GM18951 (cell line): ENCODE data around the gene ZSWIM3.
A peak's percentile ranks its signal among the peaks of the same experiment; 100 is the strongest.

Source experiments
- POLR2A ChIP-seq: IDR thresholded peaks from 4 replicates; pipeline ENCODE4 v1.6.1; 2011; ENCODE audit warnings: mild to moderate bottlenecking; ENCODE audit not compliant: insufficient read length, insufficient read depth; ENCODE audit errors: extremely low read depth
- in situ Hi-C: fragments of 300-500 bp; cut with MboI; formaldehyde crosslinking; loops from one replicate; pipeline ENCODE4 v1.12.0; 2022; ENCODE audit warnings: low sequenced_read_pairs, mixed read lengths, inconsistent platforms; ENCODE audit not compliant: unreplicated experiment

The ZSWIM3 gene

DNA sequence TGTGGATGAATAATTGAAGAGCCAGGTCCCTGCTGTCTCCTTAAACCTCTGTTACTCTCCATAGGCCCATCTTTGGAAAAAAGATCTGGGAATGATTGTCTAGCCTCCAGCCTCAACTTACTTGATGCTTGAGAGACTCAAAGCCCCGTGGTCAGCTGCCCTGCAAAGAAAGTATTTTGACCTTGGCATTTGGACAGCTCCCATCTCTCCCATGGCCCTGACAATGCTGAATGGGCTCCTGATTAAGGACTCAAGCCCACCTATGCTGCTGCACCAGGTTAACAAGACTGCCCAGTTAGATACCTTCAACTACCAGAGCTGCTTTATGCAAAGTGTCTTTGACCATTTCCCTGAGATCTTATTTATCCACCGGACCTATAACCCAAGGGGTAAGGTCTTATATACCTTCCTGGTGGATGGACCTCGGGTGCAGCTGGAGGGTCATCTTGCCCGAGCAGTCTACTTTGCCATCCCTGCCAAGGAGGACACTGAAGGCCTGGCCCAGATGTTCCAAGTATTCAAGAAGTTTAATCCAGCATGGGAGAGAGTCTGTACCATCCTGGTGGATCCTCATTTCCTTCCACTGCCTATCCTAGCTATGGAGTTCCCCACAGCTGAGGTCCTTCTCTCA lies 25.2 kb downstream of the ZSWIM3 start:
- TF ChIP-seq POLR2A = no peak
- in situ Hi-C loops = no loop called here

DNA sequence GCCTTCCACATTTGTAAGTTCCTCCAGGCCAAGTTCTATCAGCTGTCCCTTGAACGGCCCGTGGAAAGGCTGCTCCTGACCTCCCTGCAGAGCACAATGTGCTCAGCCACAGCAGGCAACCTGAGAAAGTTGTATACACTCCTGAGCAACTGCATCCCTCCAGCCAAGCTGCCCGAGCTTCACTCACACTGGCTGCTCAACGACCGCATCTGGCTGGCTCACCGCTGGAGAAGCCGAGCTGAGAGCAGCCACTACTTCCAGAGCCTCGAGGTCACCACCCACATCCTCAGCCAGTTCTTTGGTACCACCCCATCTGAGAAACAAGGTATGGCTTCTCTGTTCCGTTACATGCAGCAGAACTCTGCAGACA lies 25.7 kb downstream of the ZSWIM3 start:
- no peak for TF ChIP-seq POLR2A
- in situ Hi-C loops = no loop called here

DNA sequence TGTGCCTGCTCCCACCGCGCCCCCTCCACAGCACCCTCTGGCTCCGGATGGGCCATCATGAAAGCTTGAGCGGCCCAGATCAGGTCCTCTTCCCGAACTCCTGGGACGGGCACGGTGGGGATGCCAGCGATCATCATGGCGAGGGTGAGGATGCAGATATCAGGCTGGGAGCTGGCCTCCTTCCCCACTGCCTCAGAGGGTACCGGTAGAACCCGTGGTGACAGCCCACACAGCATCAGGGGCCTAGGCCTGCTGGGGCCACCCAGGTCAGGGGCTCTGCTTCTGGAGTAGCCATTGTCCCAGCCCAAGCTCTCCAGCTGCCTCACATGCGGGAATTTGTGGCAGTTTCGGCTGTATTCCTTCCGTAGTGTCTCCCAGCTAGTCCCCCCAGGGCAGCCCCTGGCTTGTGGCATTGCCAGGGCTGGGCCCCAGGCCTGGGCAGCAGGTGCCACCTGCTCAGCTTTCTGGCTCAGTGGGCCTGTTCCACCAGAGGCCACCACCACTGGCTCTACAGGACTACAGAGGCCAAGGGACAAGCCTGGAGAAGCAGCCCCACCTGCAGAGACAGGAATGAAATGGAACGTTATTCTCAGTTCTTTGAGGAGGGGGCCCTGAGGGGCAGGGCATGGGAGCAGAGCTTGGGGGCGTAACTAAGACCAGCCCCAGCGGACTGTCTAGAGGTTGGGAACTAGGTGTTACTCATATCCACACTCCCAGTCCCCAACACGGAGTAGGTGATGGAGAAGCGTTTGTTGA lies 29.4 kb downstream of the ZSWIM3 start:
- no peak for TF ChIP-seq POLR2A
- in situ Hi-C loops = no loop called here

DNA sequence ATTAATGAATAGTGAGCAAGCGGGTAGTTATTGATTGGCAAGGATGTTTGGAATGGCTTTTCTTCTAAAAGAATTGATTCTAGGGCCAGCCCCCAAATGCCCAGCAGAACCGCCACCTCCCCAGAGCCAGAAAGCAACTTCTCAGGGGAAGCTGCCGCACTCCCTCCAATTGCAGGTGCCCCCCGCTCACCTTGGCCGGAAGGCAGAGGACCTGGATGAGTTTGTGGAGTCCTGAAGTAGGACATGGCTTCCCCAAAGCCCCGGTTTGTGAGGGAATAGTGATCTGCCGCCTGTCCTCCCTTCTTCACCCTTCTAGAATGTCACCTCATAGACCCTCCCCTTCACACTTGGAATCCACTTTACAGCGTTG lies 29.9 kb downstream of the ZSWIM3 start, which contains the start of gene SPATA25:
Gene SPATA25 (minus strand): TSS at position 277 of the 370 bp plus-strand sequence. CDS start 32 bp downstream, at position 245.
- no peak for TF ChIP-seq POLR2A
- in situ Hi-C loops = no loop called here

DNA sequence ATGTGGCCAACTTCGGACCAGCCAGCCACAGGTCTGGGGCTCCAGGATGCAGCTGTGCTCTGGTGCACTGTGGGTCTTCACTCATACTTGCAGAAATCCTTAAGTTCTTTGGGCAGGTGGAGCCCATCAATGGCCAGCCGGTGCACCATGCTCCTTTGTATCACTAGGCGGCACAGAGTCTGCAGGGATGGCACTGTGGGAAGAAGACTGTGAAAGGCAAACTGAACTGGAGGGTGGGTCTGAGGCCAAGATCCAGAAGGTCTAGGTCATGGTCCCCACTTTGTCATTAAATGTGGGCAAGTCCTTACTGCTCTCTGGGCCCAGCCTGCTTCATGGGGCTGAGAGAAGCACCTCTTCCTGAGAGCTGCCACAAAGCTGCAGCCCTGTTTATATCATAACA lies 31.3 kb downstream of the ZSWIM3 start:
- TF ChIP-seq POLR2A = no peak
- in situ Hi-C loops = no loop called here

DNA sequence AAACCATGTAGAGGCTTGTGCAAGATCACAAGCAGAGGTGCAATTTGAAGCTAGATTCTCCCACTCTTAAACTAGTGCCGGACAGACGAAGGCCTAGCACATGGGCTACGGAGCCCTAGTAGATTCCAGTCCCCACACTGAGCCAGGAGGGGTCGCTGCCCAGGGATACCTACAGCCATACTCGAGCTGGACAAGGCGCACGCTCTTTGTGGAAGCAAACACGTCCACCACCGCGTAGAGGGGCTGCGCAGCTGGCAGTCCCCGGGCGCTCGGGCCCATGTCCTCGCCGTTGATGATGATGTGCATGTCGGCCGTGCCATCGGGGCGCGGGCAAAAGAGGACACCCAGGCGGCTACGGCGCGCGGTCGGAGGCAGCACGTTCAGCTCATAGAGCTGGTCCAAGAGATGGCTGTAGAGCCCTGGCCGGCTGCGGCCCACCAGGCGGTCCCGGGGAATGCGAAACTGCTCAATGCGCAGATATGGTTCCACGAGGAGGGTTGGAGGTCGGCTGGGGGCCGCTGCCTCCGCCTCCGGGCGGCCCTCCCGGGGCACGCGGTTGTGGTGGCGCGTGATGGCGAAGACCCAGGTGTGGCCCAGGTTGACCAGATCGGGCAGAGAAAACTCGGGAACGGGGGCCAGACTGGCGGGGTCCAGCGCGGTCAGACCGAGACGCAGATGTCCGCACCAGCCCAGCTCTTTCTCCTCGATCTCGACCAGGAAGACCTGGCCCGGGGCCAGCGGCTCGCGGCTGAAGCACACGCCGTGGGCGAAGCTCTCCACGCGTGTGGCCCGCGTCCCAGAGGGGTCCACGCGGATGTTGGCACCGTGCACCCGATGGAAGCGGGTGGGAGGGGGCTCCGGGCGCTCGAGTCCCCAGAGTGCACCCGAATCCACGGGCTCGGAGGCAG lies 32.9 kb downstream of the ZSWIM3 start:
- in situ Hi-C loops = no loop called here
- TF ChIP-seq POLR2A = peak; percentile 33

DNA sequence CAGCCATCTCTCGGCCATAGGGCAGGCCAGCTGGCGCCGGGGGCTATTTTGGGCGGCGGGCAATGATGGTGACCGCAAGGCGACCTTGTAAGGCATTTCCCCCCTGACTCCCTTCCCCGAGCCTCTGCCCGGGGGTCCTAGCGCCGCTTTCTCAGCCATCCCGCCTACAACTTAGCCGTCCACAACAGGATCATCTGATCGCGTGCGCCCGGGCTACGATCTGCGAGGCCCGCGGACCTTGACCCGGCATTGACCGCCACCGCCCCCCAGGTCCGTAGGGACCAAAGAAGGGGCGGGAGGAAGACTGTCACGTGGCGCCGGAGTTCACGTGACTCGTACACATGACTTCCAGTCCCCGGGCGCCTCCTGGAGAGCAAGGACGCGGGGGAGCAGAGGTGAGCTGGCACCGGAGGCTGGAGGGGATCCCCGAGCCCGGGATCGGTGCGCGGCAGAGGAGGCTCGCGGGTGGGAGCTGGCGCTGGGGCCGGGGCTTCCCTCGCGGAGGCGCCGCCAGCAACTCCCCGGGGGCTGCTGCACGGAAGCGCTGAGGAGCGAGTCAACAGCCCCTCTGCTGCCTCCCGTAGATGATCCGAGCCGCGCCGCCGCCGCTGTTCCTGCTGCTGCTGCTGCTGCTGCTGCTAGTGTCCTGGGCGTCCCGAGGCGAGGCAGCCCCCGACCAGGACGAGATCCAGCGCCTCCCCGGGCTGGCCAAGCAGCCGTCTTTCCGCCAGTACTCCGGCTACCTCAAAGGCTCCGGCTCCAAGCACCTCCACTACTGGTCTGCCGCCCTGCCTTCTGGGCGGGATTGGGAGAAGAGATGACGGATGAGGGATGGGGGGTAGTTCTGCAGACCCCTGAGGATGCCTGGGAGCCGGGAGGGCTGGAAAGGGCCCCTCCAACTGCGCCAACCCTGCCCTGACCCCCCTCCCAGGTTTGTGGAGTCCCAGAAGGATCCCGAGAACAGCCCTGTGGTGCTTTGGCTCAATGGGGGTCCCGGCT lies 33.9 kb downstream of the ZSWIM3 start, which contains the start of the genes CTSA and NEURL2:
Gene CTSA (plus strand): TSS at position 351 of the 999 bp plus-strand sequence. CDS start 234 bp downstream, at position 585.
Gene NEURL2 (minus strand): TSS at position 224 of the 999 bp plus-strand sequence. CDS start 217 bp downstream, at position 7.
- peak; percentile 81 for TF ChIP-seq POLR2A
- in situ Hi-C loops = no loop called here

DNA sequence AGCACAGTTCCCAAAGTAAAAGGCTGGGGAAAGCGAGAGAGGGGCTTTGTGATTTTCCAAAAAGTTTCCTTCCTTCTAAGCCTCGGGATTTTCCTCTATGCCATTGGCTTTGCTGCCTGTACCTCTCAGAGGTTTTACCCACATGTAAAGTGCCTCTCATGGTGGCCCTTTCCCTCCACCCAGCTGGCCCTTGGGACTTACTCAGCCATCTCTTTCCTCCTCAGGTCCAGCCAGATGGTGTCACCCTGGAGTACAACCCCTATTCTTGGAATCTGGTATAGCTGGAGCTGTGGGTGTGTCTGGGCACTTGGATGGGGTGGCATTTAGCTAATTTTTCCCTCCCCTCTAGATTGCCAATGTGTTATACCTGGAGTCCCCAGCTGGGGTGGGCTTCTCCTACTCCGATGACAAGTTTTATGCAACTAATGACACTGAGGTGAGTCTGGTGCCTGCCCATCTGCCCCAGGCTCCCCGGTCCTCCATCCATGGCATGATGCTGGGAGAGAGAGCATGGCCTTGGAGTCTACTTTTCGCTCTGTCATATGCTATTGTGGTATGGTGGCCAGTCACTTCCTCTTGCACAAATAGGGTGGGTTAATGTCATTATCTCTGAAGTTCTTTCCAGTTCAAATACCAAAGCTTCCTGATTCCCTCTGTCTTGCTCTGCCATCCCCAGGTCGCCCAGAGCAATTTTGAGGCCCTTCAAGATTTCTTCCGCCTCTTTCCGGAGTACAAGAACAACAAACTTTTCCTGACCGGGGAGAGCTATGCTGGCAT lies 34.8 kb downstream of the ZSWIM3 start:
- no peak for TF ChIP-seq POLR2A
- in situ Hi-C loops = no loop called here

DNA sequence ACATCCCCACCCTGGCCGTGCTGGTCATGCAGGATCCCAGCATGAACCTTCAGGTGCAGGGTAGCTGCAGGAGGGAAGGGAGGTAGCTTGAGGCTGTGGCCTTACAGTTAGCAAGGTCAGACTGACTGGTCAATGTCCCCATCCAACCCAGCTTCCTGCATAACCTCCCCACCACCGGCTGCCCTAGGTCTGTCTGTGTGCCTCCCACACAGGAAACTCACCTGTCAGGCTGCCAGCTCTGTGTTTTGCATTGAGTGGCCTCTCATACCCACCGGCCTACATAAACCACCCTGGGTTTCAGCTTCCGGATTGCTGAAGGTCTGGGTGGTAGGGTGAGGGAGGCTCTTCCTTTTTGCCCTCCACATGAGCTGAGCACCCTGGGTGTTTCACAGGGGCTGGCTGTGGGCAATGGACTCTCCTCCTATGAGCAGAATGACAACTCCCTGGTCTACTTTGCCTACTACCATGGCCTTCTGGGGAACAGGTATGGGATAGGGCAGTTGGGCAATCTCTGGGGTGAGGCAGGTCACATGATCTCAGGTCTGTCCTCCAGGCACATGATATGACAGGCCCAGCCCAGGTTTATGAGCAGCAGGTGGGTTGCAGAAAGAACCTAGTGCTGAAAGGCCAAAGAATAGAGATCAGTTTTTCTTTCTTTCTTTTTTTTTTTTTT lies 35.5 kb downstream of the ZSWIM3 start:
- in situ Hi-C loops = no loop called here
- no peak for TF ChIP-seq POLR2A

DNA sequence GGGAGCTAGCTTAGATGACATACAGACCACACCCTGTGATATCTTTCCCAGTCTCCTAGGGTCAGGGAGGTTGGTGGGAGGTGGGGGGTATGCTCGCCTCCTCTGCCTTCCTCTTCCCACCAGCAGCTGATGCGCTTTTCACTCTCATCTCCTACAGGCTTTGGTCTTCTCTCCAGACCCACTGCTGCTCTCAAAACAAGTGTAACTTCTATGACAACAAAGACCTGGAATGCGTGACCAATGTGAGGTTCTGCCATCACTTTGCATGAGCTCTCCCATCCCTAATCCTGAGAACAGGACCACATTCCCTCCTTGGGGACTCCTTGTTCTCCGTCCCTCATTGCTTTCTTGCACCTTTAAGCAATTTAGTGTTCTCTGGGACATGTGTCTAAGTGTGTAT lies 36.4 kb downstream of the ZSWIM3 start:
- in situ Hi-C loops = no loop called here
- no peak for TF ChIP-seq POLR2A

DNA sequence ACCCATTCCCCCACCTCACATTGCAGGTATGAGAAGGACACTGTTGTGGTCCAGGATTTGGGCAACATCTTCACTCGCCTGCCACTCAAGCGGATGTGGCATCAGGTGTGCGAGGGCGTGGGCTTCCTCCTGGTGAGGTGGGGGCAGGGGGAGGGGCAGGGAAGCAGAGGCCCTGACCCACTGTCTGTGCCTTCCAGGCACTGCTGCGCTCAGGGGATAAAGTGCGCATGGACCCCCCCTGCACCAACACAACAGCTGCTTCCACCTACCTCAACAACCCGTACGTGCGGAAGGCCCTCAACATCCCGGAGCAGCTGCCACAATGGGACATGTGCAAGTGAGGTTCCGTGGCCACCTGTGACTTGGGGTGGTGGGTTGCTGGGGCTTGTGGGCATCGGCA lies 37.4 kb downstream of the ZSWIM3 start:
- TF ChIP-seq POLR2A = no peak
- in situ Hi-C loops = no loop called here
